HG03469 (cell line): ENCODE data around the gene C14orf119.

Source experiments
- ATAC-seq: cut with Tn5 transposase; IDR thresholded peaks from one replicate; pipeline ENCODE4 v1.9.1; 2021; ENCODE audit warnings: mild to moderate bottlenecking, moderate library complexity, moderate number of reproducible peaks; ENCODE audit not compliant: unreplicated experiment

Gene C14orf119

DNA sequence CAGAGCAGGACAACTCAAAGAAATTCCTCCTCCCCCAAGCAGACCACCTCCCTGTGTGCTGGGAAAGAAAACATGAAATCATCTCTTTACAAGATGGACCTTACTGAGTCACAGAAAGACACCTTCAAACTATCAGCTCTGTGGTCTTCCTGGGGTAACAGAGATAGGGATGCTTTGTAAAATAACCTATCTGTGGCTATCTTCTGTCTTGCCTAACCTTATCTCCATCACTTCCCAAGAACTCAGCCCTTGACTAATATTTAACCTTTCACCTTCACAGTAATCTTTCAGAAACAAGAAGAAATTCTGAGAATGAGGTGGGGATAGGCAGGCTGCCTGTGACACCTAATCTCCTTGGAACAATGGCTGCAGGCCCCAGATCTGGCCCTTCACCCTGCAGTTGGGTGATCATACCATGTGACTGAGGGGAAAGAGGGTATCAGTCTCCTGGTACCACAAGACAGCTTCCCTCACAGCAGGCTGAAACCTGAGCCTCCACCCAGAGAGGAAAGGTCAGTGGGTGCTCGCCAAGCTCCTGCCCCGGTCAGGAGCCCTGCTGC, 51.1 kb downstream of the C14orf119 start:
- no peak for ATAC-seq

GRCh38 chr14:23146980-23147379, 51.7 kb downstream of the C14orf119 start:
- no peak for ATAC-seq

GRCh38 chr14:23147676-23148075, 52.4 kb downstream of the C14orf119 start:
- no peak for ATAC-seq

GRCh38 chr14:23148591-23149249, 53.4 kb downstream of the C14orf119 start:
- no peak for ATAC-seq

GRCh38 chr14:23149745-23150144, 54.4 kb downstream of the C14orf119 start:
- no peak for ATAC-seq
